GM12872 (cell line): ENCODE results near the gene KRTAP9-7.
"Not testable (repeated sequence)": the region's sequence is repeated elsewhere in the genome, so short reads cannot be mapped to it uniquely, and the experiment has no call there.

Experiments used
- CTCF ChIP-seq: IDR thresholded peaks from 3 replicates; pipeline ENCODE4 v1.5.1; 2011; ENCODE audit warnings: low read depth, mild to moderate bottlenecking, low read length, moderate library complexity; ENCODE audit not compliant: insufficient read depth

The KRTAP9-7 gene

GRCh38 chr17:41275648-41276190 is at the start of gene KRTAP9-7:
Gene KRTAP9-7, plus strand, starts transcription at chr17:41275698. Its CDS starts 0 bp downstream, at chr17:41275698.
- TF ChIP-seq CTCF, result not testable (repeated sequence)

- no peak for TF ChIP-seq CTCF
Observed at GRCh38 chr17:41226051-41226450, 49.4 kb upstream of the KRTAP9-7 start.

- TF ChIP-seq CTCF, result not testable (repeated sequence)
Observed at GRCh38 chr17:41226598-41227095, 48.9 kb upstream of the KRTAP9-7 start, which contains the start of gene KRTAP9-2. Gene KRTAP9-2, plus strand, starts transcription at chr17:41226648. Its CDS starts 7 bp downstream, at chr17:41226655.

- no peak for TF ChIP-seq CTCF
Observed at GRCh38 chr17:41230094-41230493, 45.4 kb upstream of the KRTAP9-7 start.

- TF ChIP-seq CTCF, result no peak
Observed at GRCh38 chr17:41231731-41232130, 43.8 kb upstream of the KRTAP9-7 start.

- not testable (repeated sequence) for TF ChIP-seq CTCF
Observed at GRCh38 chr17:41232399-41233105, 42.9 kb upstream of the KRTAP9-7 start, which contains the start of gene KRTAP9-3. Gene KRTAP9-3, plus strand, starts transcription at chr17:41232449. Its CDS starts 53 bp downstream, at chr17:41232502.

- TF ChIP-seq CTCF, result not testable (repeated sequence)
Observed at GRCh38 chr17:41237949-41238437, 37.5 kb upstream of the KRTAP9-7 start, which contains the start of gene KRTAP9-8. Gene KRTAP9-8, plus strand, starts transcription at chr17:41237999. Its CDS starts 53 bp downstream, at chr17:41238052.
